ENCODE measurements around the gene NBL1.

The NBL1 gene

DNA sequence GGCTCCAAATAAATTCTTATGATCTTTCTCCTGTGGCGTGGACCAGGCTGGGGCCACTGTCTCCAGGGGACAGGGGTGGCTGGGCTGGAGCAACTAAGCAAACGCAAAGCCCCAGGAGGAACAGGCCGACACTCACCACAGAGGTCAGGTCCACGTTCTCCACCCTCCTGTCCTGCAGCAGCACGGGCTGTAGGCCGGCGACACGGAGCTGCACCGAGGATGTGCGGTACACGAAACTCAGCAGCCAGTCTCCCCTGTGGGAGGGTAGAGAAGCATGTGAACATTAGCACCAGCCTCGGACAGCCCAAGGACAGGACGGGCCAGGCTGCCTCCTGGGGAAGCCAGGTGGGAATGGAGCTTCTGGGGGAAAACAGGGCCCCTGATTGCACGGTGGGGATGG lies 50.2 kb downstream of the NBL1 start:
- in situ Hi-C loops (cut with MboI; ENCODE audit: low sequenced_read_pairs): no loop called here

DNA sequence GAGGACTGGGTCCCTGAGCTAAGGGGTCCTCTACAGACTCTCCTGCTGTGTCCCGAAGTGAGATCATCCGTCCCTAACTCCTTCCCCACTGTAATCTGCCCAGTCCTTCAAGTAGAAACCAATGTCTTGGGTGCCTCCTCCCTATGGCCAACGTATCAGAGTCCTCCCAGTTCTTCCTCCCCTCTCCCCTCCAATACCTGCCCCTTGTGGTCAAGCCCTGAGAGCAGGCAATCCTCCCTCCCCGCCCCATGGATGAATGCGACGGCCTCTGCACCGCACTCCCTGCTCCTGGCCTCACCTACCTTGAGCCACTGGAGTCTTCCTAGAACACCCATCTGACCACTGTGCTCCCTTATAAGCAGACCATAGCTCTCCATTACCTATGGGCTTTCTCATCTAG lies 51.7 kb downstream of the NBL1 start:
- in situ Hi-C loops (cut with MboI; ENCODE audit: low sequenced_read_pairs): no loop called here

DNA sequence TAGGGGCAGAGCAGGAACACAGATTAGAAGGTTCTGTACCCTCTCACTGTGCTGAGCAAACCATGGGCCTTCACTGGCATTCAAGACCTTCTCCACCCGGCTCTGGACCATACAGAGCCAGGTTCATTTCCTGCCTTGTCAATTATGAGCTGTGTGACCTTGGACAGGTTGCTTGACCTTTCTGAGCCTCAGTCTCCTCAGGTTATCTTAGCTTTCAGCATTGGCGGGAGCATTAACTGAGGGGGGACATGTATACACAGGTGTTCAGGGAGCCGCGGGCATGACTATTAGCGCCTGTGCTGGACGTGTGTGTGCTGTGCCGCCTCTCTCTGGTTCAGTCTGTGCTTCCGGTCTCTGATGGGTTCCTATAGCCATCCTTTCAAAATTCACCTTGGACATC lies 52.7 kb downstream of the NBL1 start:
- in situ Hi-C loops (cut with MboI; ENCODE audit: low sequenced_read_pairs): no loop called here

DNA sequence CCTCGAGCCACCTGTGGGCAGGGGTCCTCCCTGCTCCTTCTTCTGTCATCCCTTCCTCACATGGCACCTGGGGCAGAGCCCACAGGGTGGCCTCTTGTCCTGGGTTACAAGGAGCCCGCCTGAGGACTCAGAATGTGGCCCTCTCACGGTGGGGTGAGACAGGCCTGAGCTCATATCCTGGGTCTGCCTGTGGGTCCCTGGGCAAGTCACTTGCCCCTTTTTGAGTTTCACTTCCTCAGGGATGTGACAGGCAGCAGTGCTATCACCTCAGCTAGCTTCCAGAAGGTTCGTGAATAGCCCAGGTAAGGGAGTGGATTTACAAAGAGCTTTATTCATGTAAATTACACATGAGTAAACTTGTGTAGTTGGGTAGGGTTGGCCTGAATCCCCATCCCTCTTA lies 54.1 kb downstream of the NBL1 start:
- in situ Hi-C loops (cut with MboI; ENCODE audit: low sequenced_read_pairs): no loop called here

DNA sequence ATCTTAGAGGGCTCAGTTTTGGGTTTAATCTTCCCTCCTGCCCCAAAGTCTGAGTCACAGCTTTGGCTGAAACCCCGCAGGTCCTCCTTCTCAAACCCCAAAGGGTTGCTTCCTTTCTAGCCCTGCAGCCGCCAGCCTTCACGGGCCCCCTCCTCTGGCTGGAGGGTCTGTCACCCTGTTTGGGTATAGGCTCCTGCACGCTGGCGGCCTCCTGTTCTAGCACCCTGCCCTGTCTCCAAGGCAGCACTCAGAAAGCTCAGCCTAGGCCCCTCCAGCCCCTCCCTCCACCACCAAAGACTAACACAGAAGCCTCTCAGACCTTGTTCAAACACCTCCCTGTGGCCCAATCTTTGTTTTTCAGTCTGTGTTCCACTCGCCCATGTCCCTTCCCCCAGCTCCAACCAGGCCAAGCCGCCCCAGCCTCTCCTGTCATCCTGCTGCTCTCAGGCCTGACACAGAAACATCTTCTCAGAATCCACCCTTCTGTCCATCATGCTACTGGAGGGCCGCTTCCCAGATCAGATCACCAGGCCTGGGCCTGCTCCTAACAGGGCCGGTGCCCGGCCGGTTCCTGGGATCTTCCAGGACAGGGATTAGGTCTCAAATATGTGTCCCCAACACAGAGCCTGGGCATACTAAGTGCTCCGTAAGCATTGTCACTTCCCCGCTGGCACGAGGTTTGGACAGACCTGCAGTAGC lies 56.1 kb downstream of the NBL1 start:
- in situ Hi-C loops (cut with MboI; ENCODE audit: low sequenced_read_pairs): no loop called here

DNA sequence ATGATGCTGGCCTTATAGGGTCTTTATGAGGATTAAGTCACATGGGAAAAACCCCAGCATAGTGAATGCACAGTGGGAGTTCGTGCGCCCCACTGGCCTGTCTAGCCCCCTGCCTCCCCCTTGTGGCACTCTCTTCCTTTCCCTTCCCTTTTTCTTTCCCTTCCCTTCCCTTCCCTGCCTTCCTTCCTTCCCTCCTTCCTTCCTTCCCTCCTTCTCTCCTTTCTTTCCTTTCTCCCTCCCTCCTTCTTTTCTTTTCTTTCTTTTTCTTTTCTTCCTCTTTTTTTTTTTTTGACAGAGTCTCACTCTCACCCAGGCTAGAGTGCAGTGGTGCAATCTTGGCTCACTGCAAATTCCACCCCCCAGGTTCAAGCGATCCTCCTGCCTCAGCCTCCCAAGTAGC lies 59.2 kb downstream of the NBL1 start:
- in situ Hi-C loops (cut with MboI; ENCODE audit: low sequenced_read_pairs): no loop called here

DNA sequence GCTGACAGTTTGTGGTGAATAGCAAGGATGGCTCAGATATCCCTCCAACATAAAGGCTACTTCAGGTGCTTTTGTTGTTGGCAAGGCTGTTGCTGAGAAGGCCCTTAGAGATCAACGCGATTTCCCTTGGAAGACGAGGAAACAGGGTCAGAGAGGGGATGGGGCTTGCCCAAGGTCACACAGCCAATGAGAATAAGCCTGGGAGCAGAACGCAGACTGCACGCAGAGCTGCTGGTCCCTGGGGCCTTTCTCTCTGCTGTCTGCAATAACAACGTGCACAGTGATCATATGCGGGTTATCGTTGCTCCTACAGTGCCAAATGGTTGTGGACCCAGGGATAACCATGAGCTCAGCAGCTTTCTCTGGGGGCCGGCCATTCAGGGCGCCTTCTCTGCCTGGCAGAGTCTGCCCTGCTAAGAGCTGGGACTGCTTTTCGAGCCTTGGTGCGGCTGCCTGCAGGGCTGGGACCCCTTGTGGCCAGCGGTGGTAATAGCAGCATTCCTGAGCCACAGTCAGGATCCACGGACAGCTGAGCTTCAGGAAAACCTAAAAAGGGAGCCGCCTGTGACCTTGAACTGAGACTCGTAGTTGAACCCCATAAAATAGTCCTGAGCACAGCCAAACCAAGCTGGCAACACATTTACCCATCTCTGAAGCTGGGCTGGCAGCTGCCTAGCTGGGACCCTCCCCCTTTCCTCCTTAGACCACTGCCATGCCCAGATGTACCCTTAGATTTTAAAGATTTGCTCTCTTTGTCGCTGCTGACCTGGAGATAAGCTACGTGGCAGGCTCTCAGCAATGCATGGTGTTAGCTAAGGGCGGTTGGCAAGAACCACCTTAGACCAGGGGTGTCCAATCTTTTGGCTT lies 60.4 kb downstream of the NBL1 start:
- in situ Hi-C loops (cut with MboI; ENCODE audit: low sequenced_read_pairs): no loop called here

DNA sequence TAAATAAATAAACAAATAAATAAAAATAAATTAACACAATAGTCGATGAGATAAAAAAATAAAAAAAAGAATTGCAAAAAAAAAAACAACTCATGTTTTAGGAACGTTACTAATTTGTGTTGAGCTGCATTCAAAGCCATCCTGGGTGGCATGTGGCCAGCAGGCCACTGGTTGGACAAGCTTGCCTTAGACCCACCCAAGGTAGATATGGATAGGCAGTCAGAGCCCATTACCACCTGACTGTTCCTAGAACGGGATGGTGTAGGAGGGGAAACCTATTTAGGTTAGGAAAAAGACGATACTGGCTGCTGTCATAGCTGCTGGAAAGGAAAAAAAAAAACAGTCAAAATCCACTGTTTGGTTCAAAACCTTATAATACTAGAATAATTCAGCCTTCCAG lies 61.4 kb downstream of the NBL1 start:
- in situ Hi-C loops (cut with MboI; ENCODE audit: low sequenced_read_pairs): no loop called here

DNA sequence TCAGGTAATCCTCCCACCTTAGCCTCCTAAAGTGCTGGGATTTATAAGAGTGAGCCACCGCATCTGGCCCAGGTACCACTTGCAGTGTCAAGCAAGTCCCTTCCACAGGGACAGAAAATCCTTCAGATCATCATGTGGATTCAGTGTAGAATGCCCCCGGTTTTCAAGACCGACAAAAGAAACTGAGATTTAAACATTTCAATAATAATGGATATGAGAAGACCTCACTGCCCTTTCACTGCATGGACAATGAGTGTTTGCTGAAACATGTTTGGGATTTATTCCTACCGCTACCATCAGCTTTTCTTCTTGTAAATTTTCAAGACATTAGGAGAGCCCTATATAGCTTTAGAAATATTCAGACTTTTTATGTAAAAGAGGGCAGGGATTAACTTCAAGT lies 62.0 kb downstream of the NBL1 start:
- in situ Hi-C loops (cut with MboI; ENCODE audit: low sequenced_read_pairs): no loop called here

All from HL-60/S4 (cell line).